AG04450 (cell line): Measurements from ENCODE around the gene ZNF879. TPM values are rescaled to one million over a fixed set of nuclear protein-coding genes. Genes with fewer than 3 reads are reported as not detected.

ENCODE experiments used
- CTCF ChIA-PET: fragments of 300-600, 350-600 bp; formaldehyde crosslinking; extraction: SDS; loops from one replicate; lab custom pipeline; 2022; ENCODE audit warnings: antibody characterized with exemption, inconsistent platforms; lab: Charles Lee
- POLR2A ChIA-PET: fragments of 350-600 bp; formaldehyde crosslinking; extraction: SDS; loops from one replicate; lab custom pipeline; 2021; ENCODE audit warnings: antibody characterized with exemption, inconsistent platforms; lab: Yijun Ruan, JAX
- DNase-seq: peaks from one replicate; pipeline ENCODE4 v3.0.0-alpha.2; 2011; ENCODE audit warnings: low read depth, low spot score
- H3K27ac ChIP-seq: one replicate; pipeline ENCODE4 v1.5.1; 2012; ENCODE audit warnings: low read depth, low read length, control low read depth
- H3K27me3 ChIP-seq: one replicate; pipeline ENCODE4 v1.6.0; 2012; ENCODE audit warnings: low read length; ENCODE audit not compliant: control insufficient read depth, insufficient read depth
- H3K4me3 ChIP-seq: 2 replicates; pipeline ENCODE4 v1.5.1; 2011; ENCODE audit warnings: mild to moderate bottlenecking, low read depth, low read length, control low read depth
- H3K9me3 ChIP-seq: 2 replicates; pipeline ENCODE4 v1.5.1; 2012; ENCODE audit warnings: low read length; ENCODE audit not compliant: control insufficient read depth, insufficient read depth
- CTCF ChIP-seq: IDR thresholded peaks from 2 replicates; pipeline ENCODE4 v1.5.1; 2011; ENCODE audit warnings: low read depth, low read length, control low read depth, inconsistent platforms
- polyA plus RNA-seq: library from polyadenylated mRNA; depleted of rRNA; stranded (reverse); fragments of >200 nt; gene quantifications from 2 replicates; pipeline ENCODE4 v1.2.3, GENCODE V29; 2011; rRNA removed

ZNF879 gene
- polyA plus RNA-seq, 1 experiment: 3.1 TPM

- TF ChIP-seq CTCF: no peak
- DNase-seq: no peak
- POLR2A ChIA-PET: no interaction called here
- H3K9me3 ChIP-seq: peaks cover 46% of the 10 kb centered on the region
- no peak overlapping the region for H3K4me3 ChIP-seq
- CTCF ChIA-PET: interaction anchor here (0.7 to 0.9 kb wide), 2 partner anchors 28 to 87 kb away, joined by 4 to 6 read pairs; no protein-coding TSS in a partner anchor
- H3K27ac ChIP-seq: no peak overlapping the region
- H3K27me3 ChIP-seq: no peaks in the 10 kb centered on the region
Observed at GRCh38 chr5:179080724-179081123, 57.1 kb downstream of the ZNF879 start.

Other genes with a start within 250 kb of the ZNF879 start
- gene ZNF354B, start 163.9 kb upstream of the ZNF879 start, polyA plus RNA-seq: 5.3 and 7.4 TPM in 2 replicates
- gene ZFP2, start 127.9 kb upstream of the ZNF879 start, polyA plus RNA-seq: 0.33 and 0.62 TPM in 2 replicates
- gene ZNF454, start 82.6 kb upstream of the ZNF879 start, polyA plus RNA-seq: 0.57 and 0.78 TPM in 2 replicates
- gene GRM6, start 28.5 kb upstream of the ZNF879 start, polyA plus RNA-seq: not detected in 2 replicates
- gene ZNF354C, start 36.6 kb downstream of the ZNF879 start, polyA plus RNA-seq: 4.2 and 5.1 TPM in 2 replicates